GM23338 (cell line): Measurements from ENCODE around the gene ADAM11. TPM values are rescaled to one million over a fixed set of nuclear protein-coding genes. Genes with fewer than 3 reads are reported as not detected.

Source experiments
- ATAC-seq: fragments of 200-7000 bp; cut with Tn5 transposase; 3 replicates; pipeline ENCODE4 v1.9.1; 2020
- DNase-seq: peaks from one replicate; pipeline ENCODE4 v3.0.0-alpha.2; 2015; ENCODE audit warnings: low spot score
- H2AFZ ChIP-seq: fragments of 200-600 bp; sonication (generic); 2 replicates; pipeline ENCODE4 v1.8.0; 2016; ENCODE audit warnings: antibody characterized with exemption, mild to moderate bottlenecking, moderate library complexity
- H3F3A ChIP-seq: fragments of 200-600 bp; sonication (generic); replicated peaks from 2 replicates; pipeline ENCODE4 v1.8.0; 2017; ENCODE audit warnings: antibody characterized with exemption, mixed run types, low read depth
- H3K27ac ChIP-seq: fragments of 200-600 bp; sonication (generic); 2 replicates; pipeline ENCODE4 v1.6.1; 2016; ENCODE audit warnings: low read depth
- H3K27me3 ChIP-seq: fragments of 200-600 bp; sonication (generic); 2 replicates; pipeline ENCODE4 v1.8.0; 2016; ENCODE audit warnings: mild to moderate bottlenecking, mixed run types, moderate library complexity; ENCODE audit not compliant: insufficient read depth
- H3K36me3 ChIP-seq: fragments of 200-600 bp; sonication (generic); 2 replicates; pipeline ENCODE4 v1.8.0; 2016; ENCODE audit warnings: mild to moderate bottlenecking; ENCODE audit not compliant: insufficient read depth
- H3K4me1 ChIP-seq: fragments of 200-600 bp; sonication (generic); 2 replicates; pipeline ENCODE4 v1.8.0; 2016; ENCODE audit warnings: mild to moderate bottlenecking, moderate library complexity; ENCODE audit not compliant: insufficient read depth
- H3K4me2 ChIP-seq: fragments of 200-600 bp; sonication (generic); 2 replicates; pipeline ENCODE4 v1.7.1; 2017; ENCODE audit warnings: mixed run types
- H3K4me3 ChIP-seq: fragments of 200-600 bp; sonication (generic); 2 replicates; pipeline ENCODE4 v1.6.1; 2016; ENCODE audit warnings: mixed run types
- H3K79me2 ChIP-seq: fragments of 200-600 bp; sonication (generic); replicated peaks from 2 replicates; pipeline ENCODE4 v1.8.0; 2017; ENCODE audit warnings: mild to moderate bottlenecking; ENCODE audit not compliant: insufficient read depth
- H3K9me2 ChIP-seq: fragments of 200-600 bp; sonication (generic); 2 replicates; pipeline ENCODE4 v1.8.0; 2017; ENCODE audit not compliant: insufficient read depth
- H4K20me1 ChIP-seq: fragments of 200-600 bp; sonication (generic); replicated peaks from 2 replicates; pipeline ENCODE4 v1.8.0; 2017; ENCODE audit warnings: mild to moderate bottlenecking; ENCODE audit not compliant: insufficient read depth
- H3K27ac Mint-ChIP-seq: 2 replicates; pipeline ENCODE4 v1.8.0; 2020; ENCODE audit warnings: inconsistent platforms, mild to moderate bottlenecking, moderate library complexity, mixed read lengths
- H3K27me3 Mint-ChIP-seq: 3 replicates; pipeline ENCODE4 v1.8.0; 2022; ENCODE audit warnings: low read depth, mild to moderate bottlenecking, moderate library complexity, mixed read lengths, inconsistent platforms; ENCODE audit not compliant: insufficient read depth, poor library complexity
- H3K36me3 Mint-ChIP-seq: 3 replicates; pipeline ENCODE4 v1.8.0; 2021; ENCODE audit warnings: low read depth, mild to moderate bottlenecking, inconsistent platforms, moderate library complexity, mixed read lengths
- H3K4me1 Mint-ChIP-seq: 3 replicates; pipeline ENCODE4 v1.8.0; 2020; ENCODE audit warnings: mild to moderate bottlenecking, inconsistent platforms, mixed read lengths
- H3K4me3 Mint-ChIP-seq: 3 replicates; pipeline ENCODE4 v1.8.0; 2021; ENCODE audit warnings: moderate library complexity, mild to moderate bottlenecking, inconsistent platforms, mixed read lengths
- H3K9me3 Mint-ChIP-seq: 3 replicates; pipeline ENCODE4 v1.8.0; 2020; ENCODE audit warnings: moderate library complexity, mild to moderate bottlenecking, inconsistent platforms, mixed read lengths
- CREB1 ChIP-seq: fragments of 250-450 bp; sonication (Bioruptor Pico); IDR thresholded peaks from 2 replicates; pipeline ENCODE4 v1.5.0; 2020; ENCODE audit warnings: low read depth, mild to moderate bottlenecking, moderate library complexity
- CTCF ChIP-seq, 2 experiments: fragments of 200-600 bp in 1 of 2; sonication (generic) in 1 of 2; conservative IDR thresholded peaks; 2 replicates each; pipeline versions ENCODE4 v1.5.1 to v1.6.1; 2016 to 2017; ENCODE audit warnings: antibody characterized with exemption in 2 of 2, low read depth in 2 of 2, mild to moderate bottlenecking in 2 of 2, moderate library complexity in 1 of 2
- ETS1 ChIP-seq: IDR thresholded peaks from 2 replicates; pipeline ENCODE4 v1.6.1; 2016; ENCODE audit warnings: antibody characterized with exemption
- EZH2 ChIP-seq: fragments of 200-600 bp; sonication (generic); IDR thresholded peaks from one replicate; pipeline ENCODE4 v1.8.0; 2017; ENCODE audit warnings: antibody characterized with exemption, mild to moderate bottlenecking, low read depth; ENCODE audit not compliant: unreplicated experiment
- EZH2phosphoT487 ChIP-seq: fragments of 200-600 bp; sonication (generic); IDR thresholded peaks from one replicate; pipeline ENCODE4 v1.8.1; 2018; ENCODE audit warnings: antibody characterized with exemption; ENCODE audit not compliant: unreplicated experiment
- JUNB ChIP-seq: IDR thresholded peaks from one replicate; pipeline ENCODE4 v1.6.1; 2016; ENCODE audit warnings: antibody characterized with exemption; ENCODE audit not compliant: unreplicated experiment
- NANOG ChIP-seq: IDR thresholded peaks from 2 replicates; pipeline ENCODE4 v1.6.1; 2016; ENCODE audit warnings: antibody characterized with exemption, borderline replicate concordance
- POLR2AphosphoS5 ChIP-seq: IDR thresholded peaks from 2 replicates; pipeline ENCODE4 v1.6.1; 2016; ENCODE audit warnings: antibody characterized with exemption, low read depth
- REST ChIP-seq: IDR thresholded peaks from one replicate; pipeline ENCODE4 v1.6.1; 2018; ENCODE audit warnings: antibody characterized with exemption; ENCODE audit not compliant: unreplicated experiment
- STAT1 ChIP-seq: IDR thresholded peaks from one replicate; pipeline ENCODE4 v1.6.1; 2016; ENCODE audit warnings: antibody characterized with exemption; ENCODE audit not compliant: unreplicated experiment
- ZNF114 ChIP-seq: fragments of 250-450 bp; sonication (Bioruptor Pico); IDR thresholded peaks from 2 replicates; pipeline ENCODE4 v1.5.0; 2020; ENCODE audit warnings: mild to moderate bottlenecking, moderate library complexity
- ZNF331 ChIP-seq: fragments of 250-450 bp; sonication (Bioruptor Pico); IDR thresholded peaks from 2 replicates; pipeline ENCODE4 v1.5.0; 2020; ENCODE audit warnings: low read depth, mild to moderate bottlenecking, moderate library complexity
- ZNF462 ChIP-seq: fragments of 250-450 bp; sonication (Bioruptor Pico); IDR thresholded peaks from 2 replicates; pipeline ENCODE4 v1.5.0; 2020; ENCODE audit warnings: mild to moderate bottlenecking, moderate library complexity
- polyA plus RNA-seq: library from polyadenylated mRNA; unstranded; fragments of >200 nt; fragmentation: Nextera tagmentation; extraction: Ambion mirVana; gene quantifications from 2 replicates; pipeline ENCODE4 v1.2.1, GENCODE V29; 2016
- total RNA-seq: library from RNA; depleted of rRNA; stranded (reverse); fragments of >200 nt; shearing (Covaris generic); gene quantifications from 2 replicates; pipeline ENCODE4 v1.2.3, GENCODE V29; 2014

ADAM11 gene
- total and polyA plus RNA-seq, 2 experiments from 2014 or later: 0.55 to 4.7 TPM

- H3K36me3 Mint-ChIP-seq: peaks cover 33% of the 10 kb centered on the region; the same call in 2 of the 3 replicates
- Histone ChIP-seq H3K36me3 (no peaks in the 10 kb centered on the region), H3K79me2 (peaks cover 100% of the 10 kb centered on the region), H3F3A (no peaks in the 10 kb centered on the region), H3K27ac (no peak overlapping the region), H2AFZ (no peak overlapping the region), H4K20me1 (peaks cover 69% of the 10 kb centered on the region), H3K27me3 (no peaks in the 10 kb centered on the region), H3K9me2 (no peaks in the 10 kb centered on the region), H3K4me1 (no peaks in the 10 kb centered on the region; the same call in 1 of the 2 replicates), H3K4me3 (no peak overlapping the region), H3K4me2 (no peak overlapping the region)
- no peak overlapping the region for H3K4me3 Mint-ChIP-seq
- no peak overlapping the region; the same call in 1 of the 2 replicates for H3K27ac Mint-ChIP-seq
- TF ChIP-seq STAT1 (no peak), EZH2 (no peak), REST (no peak), POLR2AphosphoS5 (no peak), ZNF331 (CRISPR knock-in tag) (no peak), ZNF114 (CRISPR knock-in tag) (no peak), JUNB (no peak), CREB1 (no peak), NANOG (no peak), EZH2phosphoT487 (no peak), ETS1 (no peak), ZNF462 (CRISPR knock-in tag) (no peak), CTCF (conservative IDR thresholded peaks at IDR 0.05; ENCODE audit: low read depth in 2 of 2) (no peak)
- no peak for DNase-seq
- H3K9me3 Mint-ChIP-seq: no peaks in the 10 kb centered on the region
- ATAC-seq: no peak
- no peaks in the 10 kb centered on the region for H3K27me3 Mint-ChIP-seq
- H3K4me1 Mint-ChIP-seq: peaks cover 6% of the 10 kb centered on the region
Measured at GRCh38 chr17:44820631-44821212, 61.9 kb downstream of the ADAM11 start.
